Esophagus squamous epithelium (tissue), 5 donors: ENCODE results near the gene HLA-E. TPM values are rescaled to one million over a fixed set of nuclear protein-coding genes. Genes with fewer than 3 reads are reported as not detected.
"Not testable (repeated sequence)": the region's sequence is repeated elsewhere in the genome, so short reads cannot be mapped to it uniquely, and the experiment has no call there.

Experiments
- DNase-seq: peaks from one replicate; lab custom pipeline; 2025; lab: John Stamatoyannopoulos, UW
- H3K27ac ChIP-seq, 4 donors: fragments of 200-600 bp; sonication (generic); one replicate each; pipeline ENCODE4 v1.5.1; 2016 to 2019; ENCODE audit warnings: mild to moderate bottlenecking in 1 of 4
- H3K27me3 ChIP-seq, 4 donors: fragments of 200-600 bp; sonication (generic); 1 replicate in 3 of 4; 2 replicates in 1 of 4; pipeline versions ENCODE4 v1.5.1 to v1.6.0; 2017 to 2021; ENCODE audit warnings: antibody characterized with exemption in 1 of 4
- H3K36me3 ChIP-seq, 3 donors: fragments of 200-600 bp; sonication (generic); one replicate each; pipeline ENCODE4 v1.5.1; 2016 to 2019
- H3K4me1 ChIP-seq, 3 donors: fragments of 200-600 bp; sonication (generic); one replicate each; pipeline ENCODE4 v1.5.1; 2017 to 2019
- H3K4me3 ChIP-seq, 4 donors: fragments of 200-600 bp; sonication (generic); 1 replicate in 3 of 4; 2 replicates in 1 of 4; pipeline ENCODE4 v1.5.1; 2016 to 2019; ENCODE audit warnings: mild to moderate bottlenecking in 2 of 4, moderate library complexity in 1 of 4
- H3K9me3 ChIP-seq, 3 donors: fragments of 200-600 bp; sonication (generic); one replicate each; pipeline ENCODE4 v1.5.1; 2016 to 2019
- CTCF ChIP-seq, 6 experiments: fragments of 450-650 bp in 4 of 6; fragments of 200-600 bp in 2 of 6; sonication (generic) in 2 of 6; IDR thresholded peaks; one replicate each; pipeline ENCODE4 v1.5.1; 2016 to 2019; ENCODE audit warnings: antibody characterized with exemption in 6 of 6, mild to moderate bottlenecking in 4 of 6, moderate library complexity in 4 of 6
- POLR2A ChIP-seq, 4 donors: fragments of 450-650 bp; IDR thresholded peaks; one replicate each; pipeline ENCODE4 v1.6.1; 2017; ENCODE audit warnings: antibody characterized with exemption in 4 of 4, mild to moderate bottlenecking in 4 of 4, moderate library complexity in 3 of 4
- WGBS, 2 donors: methylation state at CpG; one replicate each; pipeline ENCODE4 v1.1.5; 2018; 5-methylcytosine and 5-hydroxymethylcytosine counted together
- intact Hi-C: fragments of 100-400 bp; cut with DNase I; formaldehyde crosslinking; loops from one replicate; pipeline ENCODE4 v1.15.0; 2022
- total RNA-seq, 4 donors: library from RNA; depleted of rRNA; stranded (reverse); fragments of >200 nt; gene quantifications; one replicate each; pipeline ENCODE4 v1.1.0, GENCODE V29; 2016
- donor health status: DM: yes; HTN: yes; CAD: no.

The HLA-E gene
- total RNA-seq, 4 donors from 2014 or later = 263 to 597 (median 356) TPM

GRCh38 chr6:30518505-30519145 lies 29.3 kb downstream of the HLA-E start:
- H3K36me3 ChIP-seq, intact Hi-C loops: not testable (repeated sequence)
- H3K4me1 ChIP-seq = peaks cover 0 to 53% (median 23%) of the 10 kb centered on the region in 3 donors

GRCh38 chr6:30520522-30520921 lies 31.2 kb downstream of the HLA-E start:
- TF ChIP-seq POLR2A (IDR thresholded peaks at IDR 0.05) (peak in 1 of 4 donors; percentile 4), CTCF (IDR thresholded peaks at IDR 0.05) (no peak)
- intact Hi-C loops = no loop called here
- Histone ChIP-seq H3K4me1 (peaks cover 0 to 48% (median 23%) of the 10 kb centered on the region in 3 donors), H3K27ac (peak overlapping the region; percentile 82 to 94 (median 88)), H3K36me3 (no peaks in the 10 kb centered on the region), H3K4me3 (peak overlapping the region in 3 of 4 donors; percentile 2 to 36 (median 2)), H3K9me3 (no peaks in the 10 kb centered on the region), H3K27me3 (no peaks in the 10 kb centered on the region)
- DNase-seq = no peak
- 45 to 53% methylated on average over 2 to 5 of the region's 6 CpGs for WGBS, 2 donors

More at GRCh38 chr6:30518505-30519145, 29.3 kb downstream of the HLA-E start:
- H3K4me3 ChIP-seq, DNase-seq, H3K9me3 ChIP-seq, H3K27me3 ChIP-seq: not testable (repeated sequence)
- 74 to 78% methylated on average over 17 to 19 of the region's 19 CpGs for WGBS, 2 donors
- peak overlapping the region in 3 of 4 donors; percentile 82 to 94 (median 88) for H3K27ac ChIP-seq

- H3K27ac ChIP-seq = peak overlapping the region; percentile 82 to 94 (median 88)
- intact Hi-C loops, H3K9me3 ChIP-seq, H3K27me3 ChIP-seq, DNase-seq, H3K36me3 ChIP-seq: not testable (repeated sequence)
- H3K4me1 ChIP-seq = peaks cover 0 to 43% (median 23%) of the 10 kb centered on the region in 3 donors
- WGBS, 2 donors = 67% methylated on average over 1 of the region's 7 CpGs; no CpG with 5 or more reads in 1 of the 2 donors
- H3K4me3 ChIP-seq = peak overlapping the region in 3 of 4 donors; percentile 2 to 36 (median 2)
Observed at GRCh38 chr6:30521082-30521481, 31.8 kb downstream of the HLA-E start.

- H3K9me3 ChIP-seq, intact Hi-C loops, H3K4me3 ChIP-seq, DNase-seq, H3K36me3 ChIP-seq, H3K27me3 ChIP-seq: not testable (repeated sequence)
- WGBS, 2 donors = 66 to 69% methylated on average over 5 of the region's 5 CpGs
- peak overlapping the region in 3 of 4 donors; percentile 82 to 94 (median 88) for H3K27ac ChIP-seq
- H3K4me1 ChIP-seq = peaks cover 0 to 38% (median 20%) of the 10 kb centered on the region in 3 donors
Observed at GRCh38 chr6:30521952-30522351, 32.6 kb downstream of the HLA-E start.

GRCh38 chr6:30526444-30526843 lies 37.1 kb downstream of the HLA-E start:
- DNase-seq, H3K36me3 ChIP-seq, H3K4me3 ChIP-seq, intact Hi-C loops, H3K27me3 ChIP-seq, H3K9me3 ChIP-seq, H3K27ac ChIP-seq: not testable (repeated sequence)
- H3K4me1 ChIP-seq = peaks cover 0 to 22% (median 14%) of the 10 kb centered on the region in 3 donors
- 87 to 98% methylated on average over 3 of the region's 3 CpGs for WGBS, 2 donors

- H3K27ac ChIP-seq, intact Hi-C loops, H3K27me3 ChIP-seq, H3K9me3 ChIP-seq, DNase-seq, H3K36me3 ChIP-seq, H3K4me3 ChIP-seq: not testable (repeated sequence)
- 74 to 76% methylated on average over 9 to 17 of the region's 17 CpGs for WGBS, 2 donors
- peaks cover 0 to 25% (median 13%) of the 10 kb centered on the region in 3 donors for H3K4me1 ChIP-seq
- peak in 1 of 4 donors; percentile 11 for TF ChIP-seq POLR2A (IDR thresholded peaks at IDR 0.05)
Observed at GRCh38 chr6:30529349-30529875, 40.1 kb downstream of the HLA-E start.

- H3K36me3 ChIP-seq = no peaks in the 10 kb centered on the region
- intact Hi-C loops = loop anchor here (5.0 kb wide), 1 partner anchor 43 kb away; the partner anchor contains the start of gene HLA-E
- 53 to 70% methylated on average over 2 of the region's 2 CpGs for WGBS, 2 donors
- no peaks in the 10 kb centered on the region for H3K27me3 ChIP-seq
- DNase-seq = no peak
- H3K27ac ChIP-seq = peak overlapping the region in 1 of 4 donors; percentile 14
- H3K4me3 ChIP-seq = no peak overlapping the region
- H3K4me1 ChIP-seq = peaks cover 0 to 25% (median 13%) of the 10 kb centered on the region in 3 donors
- no peak for TF ChIP-seq CTCF (IDR thresholded peaks at IDR 0.05)
- no peak for TF ChIP-seq POLR2A (IDR thresholded peaks at IDR 0.05)
- no peaks in the 10 kb centered on the region for H3K9me3 ChIP-seq
Observed at GRCh38 chr6:30530014-30530413, 40.7 kb downstream of the HLA-E start.
